HCT116 (cell line): Measurements from ENCODE around the gene RRP12.

ENCODE experiments used
- POLR2A ChIP-seq: IDR thresholded peaks from 2 replicates; pipeline ENCODE4 v1.7.0; 2011; ENCODE audit warnings: borderline replicate concordance; ENCODE audit not compliant: insufficient read depth, insufficient read length; ENCODE audit errors: extremely low read depth
- TF ChIP-seq, protein P1 (sequence below), 3 experiments: fragments of 200-600 bp in 1 of 3; sonication (generic) in 1 of 3; IDR thresholded peaks in 2 of 3; conservative IDR thresholded peaks in 1 of 3; 2 replicates each; pipeline ENCODE4 v1.5.1; 2012 to 2017; ENCODE audit warnings: low read depth in 2 of 3, low read length in 2 of 3, antibody characterized with exemption in 1 of 3, borderline replicate concordance in 1 of 3, control low read depth in 1 of 3, mild to moderate bottlenecking in 1 of 3, mixed read lengths in 1 of 3, mixed run types in 1 of 3, moderate library complexity in 1 of 3; ENCODE audit not compliant: insufficient read depth in 1 of 3

DNA sequence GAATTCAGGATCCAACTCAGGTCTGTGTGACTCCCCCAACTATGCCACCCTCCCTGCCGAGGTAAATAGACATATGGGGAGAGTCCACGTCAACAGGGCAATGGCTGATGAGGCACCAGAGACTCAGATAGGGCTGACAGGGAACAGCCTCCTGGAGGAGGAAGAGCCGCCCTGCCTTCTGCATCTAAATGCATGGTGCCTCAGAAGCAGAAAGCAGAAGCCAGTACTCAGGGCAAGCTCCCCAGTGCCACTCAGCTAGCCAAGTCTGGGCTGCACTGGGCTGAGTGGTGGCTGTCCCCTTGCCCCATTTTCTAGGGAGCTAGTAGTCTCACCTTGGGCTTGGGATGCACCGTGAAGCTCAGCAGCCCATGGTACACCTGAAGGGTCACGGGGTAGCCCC lies 11.0 kb downstream of the RRP12 start:
- TF ChIP-seq, protein P1, sequence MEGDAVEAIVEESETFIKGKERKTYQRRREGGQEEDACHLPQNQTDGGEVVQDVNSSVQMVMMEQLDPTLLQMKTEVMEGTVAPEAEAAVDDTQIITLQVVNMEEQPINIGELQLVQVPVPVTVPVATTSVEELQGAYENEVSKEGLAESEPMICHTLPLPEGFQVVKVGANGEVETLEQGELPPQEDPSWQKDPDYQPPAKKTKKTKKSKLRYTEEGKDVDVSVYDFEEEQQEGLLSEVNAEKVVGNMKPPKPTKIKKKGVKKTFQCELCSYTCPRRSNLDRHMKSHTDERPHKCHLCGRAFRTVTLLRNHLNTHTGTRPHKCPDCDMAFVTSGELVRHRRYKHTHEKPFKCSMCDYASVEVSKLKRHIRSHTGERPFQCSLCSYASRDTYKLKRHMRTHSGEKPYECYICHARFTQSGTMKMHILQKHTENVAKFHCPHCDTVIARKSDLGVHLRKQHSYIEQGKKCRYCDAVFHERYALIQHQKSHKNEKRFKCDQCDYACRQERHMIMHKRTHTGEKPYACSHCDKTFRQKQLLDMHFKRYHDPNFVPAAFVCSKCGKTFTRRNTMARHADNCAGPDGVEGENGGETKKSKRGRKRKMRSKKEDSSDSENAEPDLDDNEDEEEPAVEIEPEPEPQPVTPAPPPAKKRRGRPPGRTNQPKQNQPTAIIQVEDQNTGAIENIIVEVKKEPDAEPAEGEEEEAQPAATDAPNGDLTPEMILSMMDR (IDR thresholded peaks at IDR 0.05 in 2 of 3, conservative IDR thresholded peaks at IDR 0.05 in 1 of 3; ENCODE audit: borderline replicate concordance in 1 of 3, insufficient read depth in 1 of 3, low read depth in 2 of 3, low read length in 2 of 3) = no peak
- no peak for TF ChIP-seq POLR2A
